NCI-H2196 treated with DMSO at 0.1 percent for 48 hours (cell line): ENCODE data around the gene TSPEAR.
"Not testable (repeated sequence)": the region's sequence is repeated elsewhere in the genome, so short reads cannot be mapped to it uniquely, and the experiment has no call there.

Source experiments
- DNase-seq: peaks from one replicate; lab custom pipeline; 2025; ENCODE audit not compliant: unreplicated experiment; lab: John Stamatoyannopoulos, UW

Gene TSPEAR

GRCh38 chr21:44592446-44593311, 118.7 kb downstream of the TSPEAR start, which contains the start of gene KRTAP10-6:
Gene KRTAP10-6 (minus strand): TSS chr21:44592505. CDS start chr21:44592484, 21 bp downstream.
- no peak for DNase-seq

- DNase-seq: not testable (repeated sequence)
Observed at GRCh38 chr21:44591801-44592130, 119.6 kb downstream of the TSPEAR start.

DNA sequence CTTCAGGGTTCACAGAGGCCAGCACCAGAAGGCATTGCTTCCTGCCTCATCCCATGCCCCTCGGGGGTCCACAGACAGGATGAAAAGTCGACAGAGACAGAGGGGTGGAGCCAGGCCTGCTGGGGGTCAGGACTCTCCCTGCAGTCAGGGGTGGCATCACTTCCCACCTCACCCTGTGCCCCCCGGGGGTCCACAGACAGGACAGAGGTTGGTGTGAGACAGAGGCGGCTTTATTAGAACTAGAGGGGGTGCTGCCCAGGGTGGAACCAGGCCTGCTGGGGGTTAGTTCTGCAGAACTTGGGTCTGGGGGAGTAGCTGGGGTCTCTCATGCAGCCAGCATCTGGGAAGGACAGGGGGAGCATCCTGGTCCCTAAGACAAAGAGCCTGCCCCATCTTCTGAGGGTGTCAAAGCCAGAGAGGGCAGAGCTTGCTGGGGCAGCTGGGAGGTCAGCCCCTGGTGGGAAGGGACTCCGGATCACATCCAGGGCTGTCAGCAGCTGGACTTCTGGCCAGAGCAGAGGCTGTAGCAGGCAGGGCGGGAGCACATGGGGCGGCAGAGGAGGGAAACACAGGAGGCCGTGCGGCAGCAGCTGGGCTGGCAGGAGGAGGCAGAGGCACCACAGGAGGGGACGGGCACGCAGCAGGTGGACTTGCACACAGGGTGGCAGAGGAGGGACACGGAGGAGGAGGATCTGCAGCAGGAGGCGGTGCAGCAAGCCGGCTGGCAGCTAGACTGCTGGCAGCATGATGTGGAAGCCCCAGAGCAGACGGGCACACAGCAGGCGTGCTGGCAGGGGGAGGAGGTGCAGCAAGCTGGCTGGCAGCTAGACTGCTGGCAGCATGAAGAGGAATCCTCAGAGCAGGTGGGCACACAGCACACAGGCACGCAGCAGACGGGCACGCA, 120.2 kb downstream of the TSPEAR start:
- not testable (repeated sequence) for DNase-seq

DNA sequence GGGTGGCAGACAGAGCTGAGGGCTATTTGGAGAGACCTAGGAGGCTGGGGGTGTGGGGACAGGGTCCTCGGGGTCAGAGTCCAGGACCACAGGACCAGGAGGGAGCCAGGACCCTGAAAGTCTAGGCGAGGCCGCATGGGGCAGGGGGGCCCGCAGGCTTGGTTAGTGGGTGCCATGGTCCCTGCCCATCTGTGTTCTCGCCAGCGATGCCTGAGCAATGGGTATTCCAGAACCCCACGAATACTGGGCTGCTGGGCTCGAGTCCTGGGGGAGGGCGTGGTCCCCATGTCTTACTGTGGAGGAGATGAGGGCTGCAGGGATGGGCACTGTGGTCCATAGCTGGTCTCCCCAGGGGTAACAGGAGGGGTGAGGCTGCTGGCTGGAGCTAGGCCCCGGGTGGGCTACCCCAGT, 121.1 kb downstream of the TSPEAR start:
- no peak for DNase-seq

DNA sequence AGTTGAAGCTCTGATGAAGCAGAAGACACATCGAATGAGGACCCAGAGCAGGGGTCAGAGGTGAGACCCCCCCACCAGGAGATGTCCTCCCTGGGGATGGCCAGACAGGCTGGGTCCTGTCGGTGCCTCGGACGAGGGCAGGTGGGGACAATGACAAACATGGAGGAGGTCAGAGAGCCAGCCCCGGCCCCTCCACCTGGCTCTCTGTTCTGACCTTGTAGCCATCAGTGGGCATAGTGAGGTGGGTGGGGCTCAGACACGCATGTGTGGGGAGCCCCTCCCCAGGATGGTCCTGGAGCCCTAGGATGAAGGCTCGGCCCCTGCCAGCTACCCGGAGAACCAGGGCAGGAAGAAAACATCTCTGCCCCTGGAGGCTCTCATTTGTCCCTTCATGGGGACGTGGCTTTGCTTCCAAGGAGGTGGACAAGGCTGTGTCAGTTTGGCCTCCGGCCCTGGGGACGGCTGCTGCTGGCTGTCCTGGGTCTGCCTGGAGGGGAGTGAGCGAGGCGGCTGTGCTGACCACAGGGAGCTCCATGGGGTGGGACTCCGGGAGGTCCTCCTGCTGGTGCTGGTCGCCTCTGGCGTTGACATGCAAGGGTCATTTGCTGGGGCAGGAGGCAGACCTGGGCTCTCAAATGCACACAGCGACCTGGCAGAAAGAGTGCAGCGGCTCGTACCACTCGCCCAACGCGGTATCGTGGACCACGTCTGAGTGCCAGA, 121.6 kb downstream of the TSPEAR start:
- DNase-seq: no peak

GRCh38 chr21:44589094-44589493, 122.3 kb downstream of the TSPEAR start:
- DNase-seq: no peak

- no peak for DNase-seq
Observed at GRCh38 chr21:44585892-44586291, 125.5 kb downstream of the TSPEAR start.

GRCh38 chr21:44583800-44584147, 127.6 kb downstream of the TSPEAR start:
- no peak for DNase-seq

- DNase-seq: no peak
Observed at GRCh38 chr21:44583089-44583799, 128.1 kb downstream of the TSPEAR start.

DNA sequence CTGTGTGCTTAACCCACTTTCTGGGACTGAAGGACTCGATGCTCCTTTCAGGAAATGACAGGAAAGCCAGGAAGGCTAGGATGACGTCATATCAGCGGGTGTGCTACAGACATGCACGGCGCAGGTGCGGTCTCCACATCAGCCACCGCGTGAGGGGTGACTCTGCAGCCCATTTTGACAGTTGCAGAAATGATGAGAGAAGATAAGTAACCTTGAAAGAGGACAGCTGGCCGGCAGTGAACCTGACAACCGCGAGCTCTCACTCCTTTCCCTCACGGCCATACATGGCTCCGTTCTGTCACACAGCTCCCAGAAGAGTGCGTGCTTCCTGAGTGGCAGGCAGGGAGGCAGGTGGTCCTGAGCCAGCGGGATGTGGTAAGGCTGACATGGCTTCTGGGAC, 129.3 kb downstream of the TSPEAR start:
- DNase-seq: no peak

DNA sequence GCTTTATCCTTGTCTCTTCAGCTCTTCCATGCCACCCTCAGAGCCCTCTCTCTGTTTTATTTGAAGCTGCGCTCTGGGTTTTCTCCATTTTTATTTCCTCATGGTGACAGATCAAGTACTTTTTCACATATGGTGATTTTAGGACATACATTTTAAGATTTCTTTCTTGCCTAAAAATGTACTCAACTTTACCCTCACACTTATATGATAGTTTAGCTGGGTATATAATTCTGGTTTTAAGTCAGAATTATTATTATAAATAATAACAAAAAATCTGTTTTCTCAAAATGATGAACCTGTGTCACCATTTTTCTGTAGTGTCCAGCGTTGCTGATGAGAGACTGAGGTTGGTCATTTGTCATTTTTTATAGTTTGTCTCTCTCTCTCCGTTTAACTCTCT, 130.2 kb downstream of the TSPEAR start:
- no peak for DNase-seq

- not testable (repeated sequence) for DNase-seq
Observed at GRCh38 chr21:44580231-44580821, 131.0 kb downstream of the TSPEAR start, which contains the start of gene KRTAP10-5. Gene KRTAP10-5 (minus strand): TSS chr21:44580604. CDS start chr21:44580578, 26 bp downstream.

DNA sequence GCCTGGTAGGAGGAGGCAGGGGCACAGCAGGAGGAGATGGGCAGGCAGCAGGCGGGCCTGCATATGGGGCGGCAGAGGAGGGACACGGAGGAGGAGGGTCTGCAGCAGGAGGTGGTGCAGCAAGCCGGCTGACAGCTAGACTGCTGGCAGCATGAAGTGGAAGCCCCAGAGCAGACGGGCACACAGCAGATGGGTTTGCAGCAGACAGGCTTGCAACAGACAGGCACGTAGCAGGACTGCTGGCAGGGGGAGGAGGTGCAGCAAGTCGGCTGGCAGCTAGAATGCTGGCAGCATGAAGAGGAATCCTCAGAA, 131.6 kb downstream of the TSPEAR start:
- no peak for DNase-seq

DNA sequence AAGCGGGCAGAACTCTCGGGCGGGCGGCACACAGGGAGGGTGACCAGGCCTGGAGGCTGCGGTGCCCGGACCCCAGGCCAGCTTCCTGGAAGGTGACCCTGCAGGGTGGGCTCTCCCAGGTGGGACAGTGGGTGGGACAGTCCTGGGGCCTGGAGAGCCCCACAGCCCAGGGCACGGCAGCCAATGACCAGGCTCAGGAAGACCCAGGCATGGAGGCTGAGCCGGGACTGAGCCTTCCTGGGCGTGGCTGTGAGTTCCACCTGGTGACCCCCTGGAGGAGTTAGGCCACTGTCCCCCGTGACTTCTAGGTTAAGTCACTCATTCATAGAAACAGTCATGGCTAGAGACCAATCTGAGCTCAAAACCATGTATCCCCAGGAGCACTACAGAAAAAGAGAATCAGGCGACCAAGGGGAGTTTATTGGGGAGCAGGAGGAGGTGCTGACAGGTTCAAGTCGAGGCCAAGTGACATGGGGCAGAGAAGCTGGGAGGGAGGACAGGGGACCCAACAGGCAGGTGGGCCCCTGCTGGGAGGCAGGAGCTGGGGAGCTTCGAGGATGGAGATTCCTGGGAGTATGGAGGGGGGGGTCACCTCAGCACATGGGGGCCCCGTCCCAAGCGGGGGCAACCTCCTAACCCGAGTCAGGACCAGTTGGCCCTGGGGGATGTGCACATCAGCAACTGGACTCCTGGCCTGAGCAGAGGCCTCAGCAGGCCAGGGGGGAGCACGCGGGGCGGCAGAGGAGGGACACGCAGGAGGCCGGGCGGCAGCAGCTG, 132.1 kb downstream of the TSPEAR start:
- DNase-seq: no peak

DNA sequence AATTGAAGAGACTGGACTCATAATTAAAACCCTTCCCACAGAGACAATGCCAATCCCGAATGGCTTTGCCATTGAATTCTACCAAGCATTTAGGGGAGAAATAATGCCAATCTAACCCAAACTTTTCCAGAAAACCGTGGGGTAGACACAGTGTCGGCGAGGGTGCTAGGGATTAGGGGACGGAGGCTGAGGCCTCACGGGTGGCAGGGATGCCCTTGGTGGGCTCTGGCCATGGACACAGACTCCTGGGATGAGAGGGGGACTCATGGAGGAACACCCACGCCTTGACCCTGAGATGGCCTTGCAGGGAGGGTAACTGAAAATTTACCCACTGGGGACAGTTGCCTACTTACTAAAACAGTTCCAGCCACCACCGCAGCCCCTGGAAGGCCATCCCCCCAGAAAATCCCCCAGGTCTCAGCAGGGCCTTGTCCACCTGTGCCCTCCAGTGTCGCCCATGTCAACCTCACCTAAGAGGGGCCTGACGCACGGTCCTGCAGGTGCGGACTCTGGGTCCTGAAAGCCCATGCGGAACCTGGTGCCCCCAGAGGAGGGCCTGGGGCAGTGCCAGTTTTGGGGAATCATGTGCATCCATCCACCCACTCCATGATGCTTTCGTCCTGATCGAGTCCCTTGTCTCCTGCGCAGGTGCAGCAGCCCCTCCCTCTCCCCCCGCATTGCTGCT, 132.9 kb downstream of the TSPEAR start:
- no peak for DNase-seq

DNA sequence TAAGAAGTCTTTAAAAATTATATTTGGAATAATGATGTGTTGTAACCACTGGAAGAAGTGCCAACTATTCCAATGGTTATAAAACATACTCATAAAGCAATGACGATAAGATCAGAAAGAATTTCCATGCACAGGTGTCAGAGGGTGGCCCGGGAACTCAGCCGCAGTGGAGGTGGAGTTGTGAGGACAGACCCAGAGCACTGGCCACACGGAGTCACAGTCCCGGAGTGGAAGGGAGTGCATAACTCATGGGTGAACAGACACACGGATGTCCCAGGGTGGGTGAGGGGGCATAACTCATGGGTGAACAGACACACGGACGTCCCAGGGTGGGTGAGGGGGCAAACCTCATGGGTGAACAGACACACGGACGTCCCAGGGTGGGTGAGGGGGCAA, 135.3 kb downstream of the TSPEAR start:
- DNase-seq: no peak

GRCh38 chr21:44575307-44576024, 135.9 kb downstream of the TSPEAR start:
- DNase-seq: no peak
